Loucy (cell line): ENCODE data around the gene OR9I1.

Experiments used
- CTCF ChIP-seq: fragments of 200-600 bp; sonication (generic); conservative IDR thresholded peaks from 2 replicates; pipeline ENCODE4 v1.5.1; 2014; ENCODE audit warnings: mild to moderate bottlenecking, antibody characterized with exemption, low read length
- EZH2phosphoT487 ChIP-seq: fragments of 200-600 bp; IDR thresholded peaks from 2 replicates; pipeline ENCODE4 v1.6.1; 2018; ENCODE audit warnings: antibody characterized with exemption, mild to moderate bottlenecking, moderate library complexity, borderline replicate concordance

GRCh38 chr11:58133309-58134076 is 8.2 kb upstream of the OR9I1 start:
- no peak for TF ChIP-seq CTCF
- no peak for TF ChIP-seq EZH2phosphoT487
